Activated effector memory CD4-positive, alpha-beta T cell treated with Interleukin-2 at 50 U/mL for 16 hours (primary cell): ENCODE data around the gene HSP90AA1.
"Not testable (repeated sequence)": the region's sequence is repeated elsewhere in the genome, so short reads cannot be mapped to it uniquely, and the experiment has no call there.

Experiments
- DNase-seq: peaks from one replicate; pipeline ENCODE4 v3.0.0-alpha.2; 2020

Gene HSP90AA1

GRCh38 chr14:102092806-102093205 is 6.0 kb upstream of the HSP90AA1 start:
- no peak for DNase-seq

DNA sequence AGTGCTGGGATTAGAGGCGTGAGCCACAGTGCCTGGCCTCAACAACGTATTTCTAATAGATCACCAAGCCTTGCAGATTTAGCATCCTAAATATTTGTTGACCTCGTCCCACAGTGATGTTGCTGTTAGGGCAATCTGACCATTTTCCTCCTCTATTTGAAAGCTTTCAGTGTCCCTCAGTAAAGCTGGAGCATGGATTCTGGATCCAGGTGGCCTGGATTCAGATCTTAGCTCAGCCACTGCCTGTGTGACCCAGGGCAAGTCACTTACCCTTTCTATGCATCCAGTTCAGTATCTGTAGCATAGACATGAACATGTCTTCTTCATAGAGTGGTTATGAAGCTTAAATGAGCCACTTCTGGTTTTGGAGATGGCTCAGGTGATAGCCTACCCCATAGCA is 3.9 kb upstream of the HSP90AA1 start:
- no peak for DNase-seq

GRCh38 chr14:102089621-102090343 is 2.9 kb upstream of the HSP90AA1 start:
- DNase-seq = no peak

DNA sequence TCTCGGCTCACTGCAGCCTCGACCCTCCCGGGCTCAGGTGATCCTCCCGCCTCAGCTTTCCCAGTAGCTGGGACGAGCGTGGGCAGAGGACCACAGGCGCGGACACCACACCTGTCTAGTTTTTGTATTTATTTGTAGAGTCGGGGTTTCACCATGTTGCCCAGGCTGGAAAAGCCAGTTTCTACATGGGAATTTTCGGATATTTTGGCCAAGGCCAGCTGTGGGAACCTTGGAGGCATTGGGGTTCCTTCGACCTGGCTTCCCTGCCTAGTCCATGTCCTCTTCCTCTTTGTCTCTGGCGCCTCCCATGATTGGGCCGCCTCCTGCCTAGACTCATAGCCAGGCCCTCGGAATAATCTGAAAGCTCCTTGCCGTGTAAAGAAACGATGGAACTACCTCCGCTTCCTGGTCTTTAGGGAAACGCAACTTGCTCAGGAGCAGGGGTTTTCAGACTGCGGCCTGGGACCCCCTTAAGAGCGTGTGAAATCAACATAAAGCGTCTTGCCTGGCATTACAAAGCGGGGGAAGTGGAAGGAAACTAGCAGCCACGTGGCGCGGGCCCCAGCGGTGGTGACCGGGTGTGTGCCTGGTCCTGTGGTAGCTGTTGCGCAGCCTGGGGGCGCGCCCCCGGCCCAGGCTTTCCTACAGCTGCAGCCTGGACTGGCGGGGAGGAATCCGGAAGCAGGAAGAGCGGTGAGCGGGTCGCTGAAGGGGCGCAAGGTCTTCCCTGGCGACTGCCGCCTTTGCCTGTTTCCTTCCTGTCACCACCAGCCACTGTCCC is 1.4 kb upstream of the HSP90AA1 start:
- DNase-seq = peak; percentile 26

- no peak for DNase-seq
Observed at GRCh38 chr14:102087762-102088011, 843 bp upstream of the HSP90AA1 start.

DNA sequence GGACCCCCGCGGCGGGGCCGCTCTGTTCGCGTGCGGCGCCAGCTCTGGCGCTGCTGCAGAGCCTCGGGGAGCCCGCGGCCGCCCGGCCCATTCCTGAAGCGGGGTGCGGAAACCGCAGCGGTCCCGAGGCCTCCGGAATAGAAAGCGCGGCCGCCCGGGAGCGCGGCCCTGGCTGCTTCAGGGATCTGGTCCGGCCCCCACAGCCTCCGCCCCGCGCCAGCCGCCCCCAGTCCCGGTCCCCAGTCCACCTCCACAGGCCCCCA is 204 bp downstream of the HSP90AA1 start:
- DNase-seq = no peak

GRCh38 chr14:102085948-102086708 is 716 bp downstream of the HSP90AA1 start:
- DNase-seq = peak; percentile 57

DNA sequence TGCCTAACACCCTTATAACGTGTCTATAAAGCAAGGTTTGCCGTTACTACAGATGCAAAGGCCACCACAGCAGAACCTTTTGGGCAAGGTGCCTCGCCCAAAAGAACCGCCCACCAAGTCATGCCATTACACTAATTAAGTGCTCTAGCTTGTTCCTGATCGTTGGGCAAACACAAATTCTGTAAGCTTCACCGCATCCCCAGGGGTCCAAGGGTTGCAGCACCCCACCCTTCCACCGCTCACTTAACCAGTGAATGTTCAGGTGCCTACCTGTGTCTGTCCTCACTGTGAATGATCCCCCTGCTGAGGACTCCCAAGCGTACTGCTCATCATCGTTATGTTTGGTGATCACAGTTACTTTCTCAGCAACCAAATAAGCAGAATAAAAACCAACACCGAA is 1.4 kb downstream of the HSP90AA1 start:
- no peak for DNase-seq

DNA sequence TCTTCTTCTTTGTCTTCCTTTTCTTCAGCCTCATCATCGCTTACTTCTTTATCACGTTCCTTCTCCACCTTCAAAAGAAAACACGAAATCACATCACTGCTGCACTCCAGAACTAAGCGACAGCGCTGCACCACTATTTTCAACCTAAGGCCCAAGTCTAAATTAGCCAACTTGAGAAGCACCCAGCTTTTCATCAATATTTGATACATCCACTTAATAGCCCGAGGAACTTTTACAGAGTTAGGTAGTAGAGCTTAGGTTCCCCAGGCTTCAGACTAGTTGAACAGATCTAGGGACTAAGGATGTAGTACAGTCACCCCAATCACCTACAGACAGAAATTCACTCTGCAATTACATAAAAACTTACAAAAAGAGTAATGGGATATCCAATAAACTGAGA is 1.9 kb downstream of the HSP90AA1 start:
- DNase-seq = no peak

DNA sequence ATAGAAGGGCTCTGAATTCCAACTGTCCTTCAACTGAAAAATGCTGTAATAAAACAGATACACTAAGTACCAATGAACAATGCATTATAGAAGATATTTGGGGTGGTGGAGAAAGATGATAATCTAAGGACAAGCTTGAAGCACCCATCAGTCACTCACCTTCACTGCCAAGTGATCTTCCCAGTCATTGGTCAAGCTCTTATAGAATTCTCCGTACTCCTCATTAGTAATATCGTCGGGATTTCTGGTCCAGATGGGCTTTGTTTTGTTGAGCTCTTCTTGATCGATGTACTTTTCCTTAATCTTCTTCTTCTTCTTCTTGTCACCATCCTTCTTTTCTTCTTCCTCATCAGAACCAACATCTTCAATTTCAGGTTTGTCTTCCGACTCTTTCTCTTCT is 2.3 kb downstream of the HSP90AA1 start:
- not testable (repeated sequence) for DNase-seq

- no peak for DNase-seq
Observed at GRCh38 chr14:102081231-102082080, 5.4 kb downstream of the HSP90AA1 start.

GRCh38 chr14:102080183-102081080 is 6.4 kb downstream of the HSP90AA1 start:
- DNase-seq = no peak

DNA sequence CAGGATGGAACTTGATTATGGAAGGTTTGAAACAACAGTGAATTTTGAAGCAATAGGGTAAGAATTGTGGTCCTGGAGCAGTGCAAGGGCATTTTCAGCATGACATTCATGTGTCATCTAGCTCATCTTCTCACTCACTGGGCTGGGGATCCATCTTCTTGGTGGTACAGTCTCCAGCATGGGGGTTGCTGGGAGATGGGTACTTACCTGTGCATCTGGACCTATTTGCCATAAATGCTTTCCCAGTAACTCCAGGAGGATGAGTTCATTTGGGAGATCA is 7.2 kb downstream of the HSP90AA1 start:
- DNase-seq = no peak

DNA sequence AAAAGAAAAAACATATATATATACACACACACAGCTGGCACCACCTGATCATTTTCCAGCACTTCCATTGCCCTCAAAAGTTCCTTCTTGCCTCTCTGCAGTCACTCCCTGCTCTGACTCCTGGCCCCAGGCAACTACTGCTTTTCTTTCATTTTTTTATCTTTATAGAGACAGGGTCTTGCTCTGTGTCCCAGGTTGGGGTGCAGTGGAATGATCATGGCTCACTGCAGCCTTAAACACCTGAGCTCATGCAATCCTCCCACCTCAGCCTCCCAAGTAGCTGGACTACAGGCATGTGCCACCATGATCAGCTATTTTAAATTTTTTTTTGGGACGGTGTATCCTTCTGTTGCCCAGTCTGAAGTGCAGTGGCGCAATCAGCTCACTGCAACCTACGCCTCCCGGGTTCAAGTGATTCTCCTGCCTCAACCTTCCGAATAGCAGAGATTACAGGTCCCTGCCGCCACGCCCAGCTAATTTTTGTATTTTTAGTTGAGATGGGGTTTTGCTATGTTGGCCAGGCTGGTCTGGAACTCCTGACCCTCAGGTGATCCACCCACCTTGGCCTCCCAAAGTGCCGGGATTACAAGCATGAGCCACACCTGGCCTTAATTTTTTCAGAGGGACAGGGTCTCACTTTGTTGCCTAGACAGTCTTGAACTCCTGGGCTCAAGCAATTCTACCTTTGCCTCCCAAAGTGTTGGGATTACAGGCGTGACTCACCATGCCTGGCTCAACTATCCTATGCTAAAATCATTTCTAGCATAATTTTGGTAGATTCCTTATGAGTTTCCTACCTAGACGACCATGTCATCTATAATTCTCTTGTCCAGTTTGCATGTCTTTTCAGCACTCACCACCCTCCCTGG is 7.8 kb downstream of the HSP90AA1 start:
- no peak for DNase-seq

GRCh38 chr14:102078361-102078791 is 8.5 kb downstream of the HSP90AA1 start:
- not testable (repeated sequence) for DNase-seq

GRCh38 chr14:102077382-102077709 is 9.5 kb downstream of the HSP90AA1 start:
- DNase-seq = no peak

DNA sequence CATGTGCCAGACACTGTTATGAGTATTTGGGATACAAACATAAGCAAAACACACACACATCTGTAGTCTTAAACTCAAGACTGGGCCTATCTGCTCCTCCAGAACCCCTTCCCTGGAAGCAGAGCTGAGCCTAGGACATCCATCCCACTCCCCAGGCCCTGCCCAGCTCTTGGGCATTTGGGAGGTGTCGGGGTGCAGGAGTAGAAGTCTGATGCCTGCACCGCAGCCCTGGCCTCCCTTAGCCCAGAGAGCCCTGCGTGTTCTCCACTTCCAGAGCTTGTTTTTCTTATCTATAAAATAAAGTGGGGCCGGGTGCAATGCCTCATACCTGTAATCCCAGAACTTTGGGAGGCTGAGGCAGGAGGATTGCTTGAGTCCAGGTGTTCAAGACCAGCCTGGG is 11.7 kb downstream of the HSP90AA1 start:
- no peak for DNase-seq

- no peak for DNase-seq
Observed at GRCh38 chr14:102074415-102074964, 12.4 kb downstream of the HSP90AA1 start.

GRCh38 chr14:102071283-102071998 is 15.4 kb downstream of the HSP90AA1 start:
- no peak for DNase-seq

GRCh38 chr14:102066041-102066451 is 20.8 kb downstream of the HSP90AA1 start:
- no peak for DNase-seq

DNA sequence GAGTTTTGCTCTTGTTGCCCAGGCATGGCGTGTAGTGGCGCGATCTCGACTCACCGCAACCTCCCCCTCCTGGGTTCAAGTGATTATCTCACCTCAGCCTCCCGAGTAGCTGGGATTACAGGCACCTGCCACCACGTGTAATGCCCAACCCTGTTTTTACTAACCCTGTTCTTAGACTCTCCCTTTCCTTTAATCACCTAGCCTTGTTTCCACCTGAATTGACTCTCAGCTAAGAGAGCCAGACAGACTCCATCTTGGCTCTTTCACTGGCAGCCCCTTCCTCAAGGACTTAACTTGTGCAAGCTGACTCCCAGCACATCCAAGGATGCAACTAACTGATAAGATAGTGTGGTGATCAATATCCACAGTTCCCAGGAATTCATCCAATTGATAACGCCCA is 22.3 kb downstream of the HSP90AA1 start:
- DNase-seq = not testable (repeated sequence)
